GM12872 (cell line): Measurements from ENCODE around the gene ZFHX3.

Experiments
- TF ChIP-seq, protein P1 (sequence below): IDR thresholded peaks from 3 replicates; pipeline ENCODE4 v1.5.1; 2011; ENCODE audit warnings: low read depth, mild to moderate bottlenecking, low read length, moderate library complexity; ENCODE audit not compliant: insufficient read depth

Gene ZFHX3

DNA sequence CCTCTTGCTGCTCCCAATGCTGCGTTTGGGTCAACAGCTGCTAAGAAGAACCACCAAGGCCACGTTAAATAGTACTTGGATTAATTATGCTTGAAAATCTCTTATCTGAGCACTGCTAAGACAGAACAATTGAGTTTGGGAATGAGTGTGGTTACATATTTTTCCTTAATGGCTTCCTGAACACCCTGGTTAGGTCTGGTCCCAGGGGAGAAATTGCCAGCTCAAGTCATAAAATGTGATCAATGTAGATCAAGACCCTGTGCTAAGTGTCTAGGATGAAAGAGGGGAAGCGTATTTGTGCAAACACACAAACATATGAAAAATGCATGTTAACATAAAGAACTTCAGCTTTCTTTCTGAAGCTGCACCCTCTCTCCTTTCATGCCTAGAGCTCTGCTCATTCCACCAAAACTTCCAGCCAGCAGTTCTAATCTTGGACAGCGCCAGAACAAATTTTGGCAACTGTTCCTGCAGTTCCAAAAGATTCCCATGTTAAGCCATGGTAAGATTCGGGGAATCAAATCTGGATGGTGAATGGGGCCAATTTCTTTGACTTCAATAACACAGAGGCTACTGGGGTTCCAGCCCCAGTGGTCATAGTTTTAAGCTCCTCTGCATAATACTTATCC is 72.0 kb downstream of the ZFHX3 start:
- TF ChIP-seq, protein P1, sequence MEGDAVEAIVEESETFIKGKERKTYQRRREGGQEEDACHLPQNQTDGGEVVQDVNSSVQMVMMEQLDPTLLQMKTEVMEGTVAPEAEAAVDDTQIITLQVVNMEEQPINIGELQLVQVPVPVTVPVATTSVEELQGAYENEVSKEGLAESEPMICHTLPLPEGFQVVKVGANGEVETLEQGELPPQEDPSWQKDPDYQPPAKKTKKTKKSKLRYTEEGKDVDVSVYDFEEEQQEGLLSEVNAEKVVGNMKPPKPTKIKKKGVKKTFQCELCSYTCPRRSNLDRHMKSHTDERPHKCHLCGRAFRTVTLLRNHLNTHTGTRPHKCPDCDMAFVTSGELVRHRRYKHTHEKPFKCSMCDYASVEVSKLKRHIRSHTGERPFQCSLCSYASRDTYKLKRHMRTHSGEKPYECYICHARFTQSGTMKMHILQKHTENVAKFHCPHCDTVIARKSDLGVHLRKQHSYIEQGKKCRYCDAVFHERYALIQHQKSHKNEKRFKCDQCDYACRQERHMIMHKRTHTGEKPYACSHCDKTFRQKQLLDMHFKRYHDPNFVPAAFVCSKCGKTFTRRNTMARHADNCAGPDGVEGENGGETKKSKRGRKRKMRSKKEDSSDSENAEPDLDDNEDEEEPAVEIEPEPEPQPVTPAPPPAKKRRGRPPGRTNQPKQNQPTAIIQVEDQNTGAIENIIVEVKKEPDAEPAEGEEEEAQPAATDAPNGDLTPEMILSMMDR = no peak

DNA sequence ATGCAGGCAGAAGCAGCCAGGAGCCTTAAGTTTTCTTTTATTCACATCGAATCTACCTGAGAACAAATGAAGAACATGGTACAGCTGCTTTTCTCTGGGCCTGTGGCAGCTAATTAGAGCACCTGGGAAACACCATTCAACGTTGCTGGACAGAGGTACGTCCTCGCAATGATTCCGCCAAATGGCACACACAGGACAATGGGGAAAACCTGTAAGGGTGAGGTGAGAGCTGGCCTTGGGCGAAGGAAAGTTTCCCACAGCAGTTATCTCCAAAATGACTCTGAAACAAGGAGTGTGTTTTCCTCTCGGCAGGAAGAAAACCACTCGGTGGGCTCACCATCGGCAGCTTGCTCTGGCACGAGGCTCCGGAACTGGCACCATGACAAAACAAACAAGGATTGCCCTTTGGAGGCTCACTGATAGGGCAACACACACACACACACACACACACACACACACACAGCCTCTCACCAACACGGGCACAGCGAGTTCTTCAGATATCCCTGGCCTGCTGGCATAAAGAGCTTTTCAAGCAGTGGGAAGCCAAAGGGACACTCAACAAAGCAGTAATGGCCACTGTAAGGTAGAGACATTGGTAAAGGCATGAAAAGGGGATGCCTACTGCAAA is 73.7 kb downstream of the ZFHX3 start:
- TF ChIP-seq, protein P1 = no peak

DNA sequence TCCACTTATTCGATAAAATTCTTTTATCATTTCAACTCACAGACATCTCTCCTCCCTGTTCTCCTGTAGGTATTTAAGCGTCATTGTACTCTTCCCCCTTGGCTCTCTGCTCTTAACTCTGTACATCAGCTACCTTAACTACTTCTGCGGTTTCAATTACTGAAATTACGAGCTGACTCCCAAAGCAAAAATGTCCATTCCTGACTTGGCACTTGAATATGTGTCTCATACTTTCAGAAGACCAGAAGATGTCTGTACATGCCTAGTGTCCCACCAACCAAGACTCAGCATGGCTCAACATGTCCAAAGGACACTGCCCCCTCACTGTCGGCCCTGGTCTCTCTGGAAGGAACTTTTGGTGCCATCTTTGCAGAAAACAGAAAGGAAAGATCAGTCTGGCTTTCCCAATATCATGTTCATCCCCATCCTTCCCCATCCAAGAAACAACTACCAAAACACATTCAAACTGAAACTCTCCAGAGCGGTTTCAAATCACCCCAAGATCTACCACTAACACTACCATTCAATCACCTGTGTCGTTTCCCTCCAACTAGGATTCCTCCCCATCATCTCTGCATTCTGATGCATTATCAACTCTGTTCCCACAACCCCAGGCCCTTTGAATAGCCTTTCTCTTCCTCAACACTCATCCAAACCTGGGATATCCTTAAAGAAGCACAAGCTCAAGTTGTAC is 74.9 kb downstream of the ZFHX3 start:
- TF ChIP-seq, protein P1 = no peak

DNA sequence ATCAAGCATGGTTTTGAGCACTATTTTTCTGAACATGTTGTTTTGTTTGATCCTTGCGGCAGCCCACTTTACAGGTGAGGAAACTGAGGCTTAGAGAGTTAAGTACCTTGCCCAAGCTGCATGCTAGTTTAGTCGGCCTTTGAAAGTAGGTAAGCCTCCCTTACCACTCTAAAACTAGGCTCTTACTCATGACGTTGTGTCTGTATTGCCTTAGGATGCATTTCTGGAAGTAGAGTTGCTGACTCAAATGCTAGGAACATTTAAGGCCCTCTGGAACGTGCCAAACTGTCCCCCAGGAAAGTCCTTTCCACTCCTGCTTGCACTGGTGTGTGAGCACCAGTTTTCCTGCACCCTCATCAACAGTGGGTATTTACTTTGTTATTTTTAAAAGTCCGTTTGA is 76.6 kb downstream of the ZFHX3 start:
- TF ChIP-seq, protein P1 = no peak

DNA sequence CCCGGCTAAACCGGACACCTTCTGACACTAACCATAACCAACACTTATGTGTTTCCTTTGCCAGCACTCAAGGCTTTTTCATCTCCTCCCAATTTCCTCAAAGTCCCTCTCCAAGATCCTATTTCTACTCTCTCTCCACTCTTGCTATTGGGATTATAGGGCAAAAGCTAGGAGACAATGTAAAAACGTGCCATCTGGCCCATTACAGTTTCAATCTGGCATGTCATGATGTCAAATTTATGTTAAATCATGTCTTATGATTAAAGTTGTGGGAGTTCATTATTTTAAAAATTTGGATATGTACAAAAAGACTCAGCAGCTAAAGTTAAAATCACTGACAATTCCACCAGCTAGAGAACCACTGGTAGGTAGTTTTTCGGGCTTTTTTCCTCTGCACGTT is 77.3 kb downstream of the ZFHX3 start:
- TF ChIP-seq, protein P1 = no peak

DNA sequence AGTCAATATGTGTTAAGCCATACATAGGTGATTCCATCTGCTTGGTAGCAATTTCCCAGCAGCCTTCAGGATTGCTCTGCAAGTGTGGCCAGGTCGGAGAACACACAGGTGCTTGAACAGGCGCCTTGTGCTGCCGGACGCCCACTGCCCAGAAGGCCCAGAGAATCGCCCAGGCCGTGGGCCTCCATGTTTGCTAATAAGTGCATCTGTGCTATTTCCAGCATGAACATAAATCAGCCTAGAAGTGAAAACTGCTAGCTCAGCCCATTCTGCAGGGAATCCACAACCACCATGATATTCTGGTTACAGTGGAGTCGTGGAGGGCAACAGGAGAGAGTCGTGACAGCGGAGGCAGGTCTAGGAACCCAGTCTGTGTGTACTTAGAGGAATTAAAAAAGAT is 78.1 kb downstream of the ZFHX3 start:
- TF ChIP-seq, protein P1 = no peak

DNA sequence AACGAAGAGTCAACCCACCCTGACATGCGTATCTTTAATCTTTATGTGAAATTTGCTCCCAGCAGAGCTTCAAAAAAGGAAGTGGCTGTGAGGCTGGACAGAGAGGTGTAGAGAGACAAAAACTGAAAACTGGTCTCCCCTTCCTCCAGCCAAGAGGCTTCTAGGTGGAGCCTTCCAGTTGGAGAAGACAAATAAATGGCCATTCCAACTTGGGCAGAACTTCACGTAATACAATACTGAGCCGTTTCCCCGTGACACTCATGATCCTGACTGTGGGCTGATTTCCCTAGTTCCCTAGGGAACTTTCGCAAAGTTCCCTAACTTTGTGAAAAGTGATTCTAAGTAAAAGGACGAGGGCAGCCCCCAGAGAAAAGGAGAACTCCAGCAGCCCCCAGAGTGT is 78.8 kb downstream of the ZFHX3 start:
- TF ChIP-seq, protein P1 = no peak
